Skeletal muscle tissue (tissue), 4 donors: ENCODE data around the gene PPP4R4. TPM values are rescaled to one million over a fixed set of nuclear protein-coding genes. Genes with fewer than 3 reads are reported as not detected.
"Not testable (repeated sequence)": the region's sequence is repeated elsewhere in the genome, so short reads cannot be mapped to it uniquely, and the experiment has no call there.

Experiments
- H3K27ac ChIP-seq: one replicate; pipeline ENCODE4 v1.7.0; 2013; ENCODE audit warnings: mild to moderate bottlenecking, low read depth, low read length, inconsistent platforms
- H3K27me3 ChIP-seq, 3 donors: one replicate each; pipeline ENCODE4 v1.7.0; 2013; ENCODE audit warnings: low read length in 3 of 3; ENCODE audit not compliant: control insufficient read depth in 3 of 3, insufficient read depth in 3 of 3
- H3K36me3 ChIP-seq, 3 donors: one replicate each; pipeline ENCODE4 v1.7.0; 2013; ENCODE audit warnings: low read length in 3 of 3; ENCODE audit not compliant: control insufficient read depth in 3 of 3, insufficient read depth in 3 of 3
- H3K4me1 ChIP-seq, 3 donors: one replicate each; pipeline ENCODE4 v1.7.0; 2013; ENCODE audit warnings: low read length in 3 of 3, mild to moderate bottlenecking in 3 of 3; ENCODE audit not compliant: control insufficient read depth in 3 of 3, insufficient read depth in 3 of 3
- H3K4me3 ChIP-seq, 3 donors: one replicate each; pipeline ENCODE4 v1.7.0; 2013; ENCODE audit warnings: low read length in 3 of 3
- H3K9ac ChIP-seq, 3 donors: one replicate each; pipeline ENCODE4 v1.7.0; 2013; ENCODE audit warnings: low read length in 3 of 3, mild to moderate bottlenecking in 3 of 3, moderate library complexity in 2 of 3, low read depth in 1 of 3
- H3K9me3 ChIP-seq, 3 donors: one replicate each; pipeline ENCODE4 v1.7.0; 2013; ENCODE audit warnings: low read length in 3 of 3; ENCODE audit not compliant: control insufficient read depth in 3 of 3
- total RNA-seq: library from RNA; depleted of rRNA; stranded (reverse); fragments of >200 nt; gene quantifications from one replicate; pipeline ENCODE4 v1.2.3, GENCODE V29; 2014
- donor health status: Osteomylitis.

Gene PPP4R4
- total RNA-seq, 1 donor from 2014 or later: 0.52 TPM

GRCh38 chr14:94237983-94238382 is 63.9 kb downstream of the PPP4R4 start:
- Histone ChIP-seq H3K27me3 (no peaks in the 10 kb centered on the region), H3K4me3 (no peak overlapping the region)

GRCh38 chr14:94239406-94239805 is 65.3 kb downstream of the PPP4R4 start:
- no peaks in the 10 kb centered on the region for H3K4me1 ChIP-seq
- no peak overlapping the region for H3K27ac ChIP-seq
- no peaks in the 10 kb centered on the region for H3K27me3 ChIP-seq
- no peak overlapping the region for H3K4me3 ChIP-seq
- H3K36me3 ChIP-seq: no peaks in the 10 kb centered on the region
- H3K9me3 ChIP-seq: no peaks in the 10 kb centered on the region
- H3K9ac ChIP-seq: no peak overlapping the region

More at GRCh38 chr14:94237983-94238382, 63.9 kb downstream of the PPP4R4 start:
- Histone ChIP-seq H3K9me3 (no peaks in the 10 kb centered on the region), H3K36me3 (no peaks in the 10 kb centered on the region), H3K27ac (no peak overlapping the region), H3K4me1 (no peaks in the 10 kb centered on the region), H3K9ac (no peak overlapping the region)

GRCh38 chr14:94244182-94244581 is 70.1 kb downstream of the PPP4R4 start:
- Histone ChIP-seq H3K4me3 (no peak overlapping the region), H3K27me3 (no peaks in the 10 kb centered on the region), H3K4me1 (no peaks in the 10 kb centered on the region), H3K36me3 (no peaks in the 10 kb centered on the region), H3K9me3 (no peaks in the 10 kb centered on the region), H3K9ac (no peak overlapping the region), H3K27ac (no peak overlapping the region)

- not testable (repeated sequence) for H3K9ac ChIP-seq, H3K9me3 ChIP-seq, H3K27me3 ChIP-seq, H3K36me3 ChIP-seq, H3K27ac ChIP-seq, H3K4me3 ChIP-seq, H3K4me1 ChIP-seq
These were observed 90.1 kb downstream of the PPP4R4 start for GRCh38 chr14:94264195-94264594.

GRCh38 chr14:94267352-94267751 is 93.2 kb downstream of the PPP4R4 start:
- Histone ChIP-seq H3K36me3 (no peaks in the 10 kb centered on the region), H3K4me3 (no peak overlapping the region), H3K9ac (no peak overlapping the region), H3K27ac (no peak overlapping the region), H3K9me3 (peaks cover 0 to 5% (median 0%) of the 10 kb centered on the region in 3 donors), H3K27me3 (no peaks in the 10 kb centered on the region), H3K4me1 (no peaks in the 10 kb centered on the region)

- H3K4me1 ChIP-seq, H3K36me3 ChIP-seq, H3K9ac ChIP-seq, H3K4me3 ChIP-seq, H3K27ac ChIP-seq, H3K27me3 ChIP-seq, H3K9me3 ChIP-seq: not testable (repeated sequence)
These were observed 94.5 kb downstream of the PPP4R4 start for GRCh38 chr14:94268582-94268981.

- Histone ChIP-seq H3K27ac (no peak overlapping the region), H3K4me3 (no peak overlapping the region), H3K4me1 (no peaks in the 10 kb centered on the region), H3K36me3 (no peaks in the 10 kb centered on the region), H3K9ac (no peak overlapping the region), H3K9me3 (no peaks in the 10 kb centered on the region), H3K27me3 (no peaks in the 10 kb centered on the region)
These were observed 95.0 kb downstream of the PPP4R4 start for GRCh38 chr14:94269156-94269555.

- H3K36me3 ChIP-seq, H3K9me3 ChIP-seq, H3K27ac ChIP-seq, H3K9ac ChIP-seq, H3K4me3 ChIP-seq, H3K27me3 ChIP-seq, H3K4me1 ChIP-seq: not testable (repeated sequence)
These were observed 102.9 kb downstream of the PPP4R4 start for GRCh38 chr14:94276898-94277561.

- Histone ChIP-seq H3K9me3 (no peaks in the 10 kb centered on the region), H3K36me3 (no peaks in the 10 kb centered on the region), H3K27me3 (no peaks in the 10 kb centered on the region), H3K27ac (no peak overlapping the region), H3K4me3 (no peak overlapping the region), H3K9ac (no peak overlapping the region), H3K4me1 (no peaks in the 10 kb centered on the region)
These were observed 104.6 kb downstream of the PPP4R4 start for GRCh38 chr14:94278731-94279130.

GRCh38 chr14:94282991-94283723 is 109.0 kb downstream of the PPP4R4 start:
- Histone ChIP-seq H3K9me3 (no peaks in the 10 kb centered on the region), H3K9ac (no peak overlapping the region), H3K27ac (no peak overlapping the region), H3K36me3 (no peaks in the 10 kb centered on the region), H3K27me3 (no peaks in the 10 kb centered on the region), H3K4me1 (no peaks in the 10 kb centered on the region), H3K4me3 (no peak overlapping the region)
